Peyer's patch (tissue), 4 donors: ENCODE measurements around the gene BCAN.

ENCODE experiments used
- POLR2A ChIP-seq, 2 donors: fragments of 450-650 bp; IDR thresholded peaks; one replicate each; pipeline ENCODE4 v1.5.1; 2017; ENCODE audit warnings: antibody characterized with exemption in 2 of 2, mild to moderate bottlenecking in 2 of 2, moderate library complexity in 2 of 2
- TF ChIP-seq, protein P1 (sequence below), 6 experiments: fragments of 450-650 bp in 4 of 6; fragments of 200-600 bp in 2 of 6; sonication (generic) in 1 of 6; IDR thresholded peaks; one replicate each; pipeline ENCODE4 v1.5.1; 2017 to 2019; ENCODE audit warnings: antibody characterized with exemption in 6 of 6, mild to moderate bottlenecking in 3 of 6, moderate library complexity in 1 of 6

GRCh38 chr1:156655904-156656516 is 14.1 kb downstream of the BCAN start:
- TF ChIP-seq, protein P1, sequence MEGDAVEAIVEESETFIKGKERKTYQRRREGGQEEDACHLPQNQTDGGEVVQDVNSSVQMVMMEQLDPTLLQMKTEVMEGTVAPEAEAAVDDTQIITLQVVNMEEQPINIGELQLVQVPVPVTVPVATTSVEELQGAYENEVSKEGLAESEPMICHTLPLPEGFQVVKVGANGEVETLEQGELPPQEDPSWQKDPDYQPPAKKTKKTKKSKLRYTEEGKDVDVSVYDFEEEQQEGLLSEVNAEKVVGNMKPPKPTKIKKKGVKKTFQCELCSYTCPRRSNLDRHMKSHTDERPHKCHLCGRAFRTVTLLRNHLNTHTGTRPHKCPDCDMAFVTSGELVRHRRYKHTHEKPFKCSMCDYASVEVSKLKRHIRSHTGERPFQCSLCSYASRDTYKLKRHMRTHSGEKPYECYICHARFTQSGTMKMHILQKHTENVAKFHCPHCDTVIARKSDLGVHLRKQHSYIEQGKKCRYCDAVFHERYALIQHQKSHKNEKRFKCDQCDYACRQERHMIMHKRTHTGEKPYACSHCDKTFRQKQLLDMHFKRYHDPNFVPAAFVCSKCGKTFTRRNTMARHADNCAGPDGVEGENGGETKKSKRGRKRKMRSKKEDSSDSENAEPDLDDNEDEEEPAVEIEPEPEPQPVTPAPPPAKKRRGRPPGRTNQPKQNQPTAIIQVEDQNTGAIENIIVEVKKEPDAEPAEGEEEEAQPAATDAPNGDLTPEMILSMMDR (IDR thresholded peaks at IDR 0.05): no peak
- no peak for TF ChIP-seq POLR2A (IDR thresholded peaks at IDR 0.05)
